ENCODE data around the gene PTN.

Gene PTN

DNA sequence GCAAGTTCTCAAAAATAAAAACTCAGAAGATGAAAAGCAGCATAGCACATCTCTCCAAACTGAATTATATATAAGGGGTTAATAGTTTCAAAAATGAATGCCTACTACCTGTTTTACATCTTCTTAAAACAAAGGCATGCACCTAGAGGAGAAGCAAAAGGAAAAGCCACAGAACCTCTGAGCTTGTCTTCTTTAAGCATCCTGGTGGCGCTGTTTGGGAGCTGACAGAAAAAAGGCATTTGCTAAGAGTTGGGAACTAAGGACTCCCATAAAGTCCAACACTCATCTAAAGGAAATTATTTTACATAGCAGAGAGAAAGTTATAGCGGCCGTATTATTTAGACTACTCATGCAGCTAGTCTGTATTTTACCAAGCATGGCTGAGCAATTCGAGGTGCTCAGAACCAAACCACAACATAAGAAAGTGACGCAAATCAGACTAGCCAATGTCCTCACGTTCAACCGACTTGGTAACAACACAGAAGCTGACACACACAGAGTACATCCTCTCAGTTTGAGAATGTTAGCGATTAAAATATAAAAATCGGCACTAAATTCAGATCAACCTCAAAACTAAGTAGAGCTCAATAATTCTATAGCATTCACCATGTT lies 38.8 kb downstream of the PTN start:
- POLR2A ChIA-PET = no interaction called here

DNA sequence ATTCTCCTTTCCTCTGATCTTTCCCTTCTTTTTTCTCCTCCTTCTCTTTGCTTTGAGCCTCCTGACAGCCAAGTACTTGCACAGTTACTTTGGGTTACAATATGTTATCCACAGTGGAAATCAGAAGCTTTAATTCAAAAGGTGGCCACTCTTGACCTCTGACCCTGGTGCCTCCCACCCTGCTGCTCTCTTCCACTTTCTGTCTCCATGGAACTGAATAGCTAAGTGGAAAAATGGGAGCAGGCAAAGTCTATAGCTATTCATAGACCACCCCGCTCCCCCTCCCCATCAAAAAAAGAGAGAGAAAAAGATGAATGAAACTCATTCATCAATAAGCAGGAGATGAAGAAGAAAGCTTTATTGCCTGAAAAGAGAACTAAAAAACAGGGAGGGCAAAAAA lies 39.4 kb downstream of the PTN start:
- POLR2A ChIA-PET = no interaction called here

More for the DNA sequence above, 38.8 kb downstream of the PTN start:
- Histone ChIP-seq H3K36me3 (ENCODE audit: control insufficient read depth in 4 of 4, insufficient read depth in 4 of 4, low read length in 3 of 4) (no peaks in the 10 kb centered on the region), H3K4me1 (ENCODE audit: control extremely low read depth in 1 of 4, control insufficient read depth in 4 of 4, insufficient read depth in 4 of 4, low read length in 3 of 4) (no peaks in the 10 kb centered on the region), H3K27ac (ENCODE audit: insufficient read depth in 1 of 2, low read depth in 1 of 2, low read length in 2 of 2, poor library complexity in 1 of 2, severe bottlenecking in 2 of 2) (no peak overlapping the region), H3K9me3 (ENCODE audit: control extremely low read depth in 1 of 5, control insufficient read depth in 4 of 5, insufficient read depth in 2 of 5, low read depth in 1 of 5, low read length in 4 of 5) (no peaks in the 10 kb centered on the region), H3K4me3 (ENCODE audit: control insufficient read depth in 1 of 7, extremely low read depth in 1 of 7, insufficient read depth in 4 of 7, low read depth in 2 of 7, low read length in 6 of 7) (no peak overlapping the region), H3K27me3 (replicated peaks in 2 of 5; ENCODE audit: control insufficient read depth in 4 of 5, insufficient read depth in 5 of 5, low read length in 4 of 5) (no peaks in the 10 kb centered on the region)
- no peak for DNase-seq
- CTCF ChIA-PET = no interaction called here
- WGBS (ENCODE audit: insufficient coverage) = 88% methylated on average over 6 of the region's 9 CpGs

DNA sequence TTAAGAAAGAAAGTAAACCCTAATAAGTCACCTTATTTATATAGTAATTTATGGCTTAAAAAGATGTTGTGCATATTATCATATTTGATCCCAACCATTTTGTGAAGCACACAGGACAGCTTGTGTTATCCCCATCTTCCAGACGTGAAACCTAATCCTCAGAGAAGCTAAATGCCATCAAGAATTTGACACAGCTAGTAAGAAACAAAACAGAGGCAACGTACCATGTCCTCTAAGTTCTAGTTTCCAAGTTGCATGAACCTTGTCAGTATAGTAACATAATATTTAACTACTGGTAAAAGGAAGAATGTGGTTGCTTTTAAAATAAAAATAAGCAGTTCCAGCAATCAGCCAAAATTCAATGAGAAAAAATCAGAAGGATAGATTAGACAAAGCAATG lies 41.5 kb downstream of the PTN start:
- Histone ChIP-seq H3K9me3 (ENCODE audit: control extremely low read depth in 1 of 5, control insufficient read depth in 4 of 5, insufficient read depth in 2 of 5, low read depth in 1 of 5, low read length in 4 of 5) (no peaks in the 10 kb centered on the region), H3K27me3 (replicated peaks in 2 of 5; ENCODE audit: control insufficient read depth in 4 of 5, insufficient read depth in 5 of 5, low read length in 4 of 5) (no peaks in the 10 kb centered on the region), H3K36me3 (ENCODE audit: control insufficient read depth in 4 of 4, insufficient read depth in 4 of 4, low read length in 3 of 4) (no peaks in the 10 kb centered on the region), H3K27ac (ENCODE audit: insufficient read depth in 1 of 2, low read depth in 1 of 2, low read length in 2 of 2, poor library complexity in 1 of 2, severe bottlenecking in 2 of 2) (no peak overlapping the region), H3K4me3 (ENCODE audit: control insufficient read depth in 1 of 7, extremely low read depth in 1 of 7, insufficient read depth in 4 of 7, low read depth in 2 of 7, low read length in 6 of 7) (no peak overlapping the region), H3K4me1 (ENCODE audit: control extremely low read depth in 1 of 4, control insufficient read depth in 4 of 4, insufficient read depth in 4 of 4, low read length in 3 of 4) (no peaks in the 10 kb centered on the region)
- 83% methylated on average over 1 of the region's 2 CpGs for WGBS (ENCODE audit: insufficient coverage)
- ChIA-PET POLR2A (no interaction called here), CTCF (no interaction called here)
- no peak for DNase-seq

More for the DNA sequence above, 39.4 kb downstream of the PTN start:
- no peaks in the 10 kb centered on the region for H3K4me1 ChIP-seq (ENCODE audit: control extremely low read depth in 1 of 4, control insufficient read depth in 4 of 4, insufficient read depth in 4 of 4, low read length in 3 of 4)
- H3K27me3 ChIP-seq (replicated peaks in 2 of 5; ENCODE audit: control insufficient read depth in 4 of 5, insufficient read depth in 5 of 5, low read length in 4 of 5) = no peaks in the 10 kb centered on the region
- no peak overlapping the region for H3K4me3 ChIP-seq (ENCODE audit: control insufficient read depth in 1 of 7, extremely low read depth in 1 of 7, insufficient read depth in 4 of 7, low read depth in 2 of 7, low read length in 6 of 7)
- no peak for DNase-seq
- CTCF ChIA-PET = no interaction called here
- H3K27ac ChIP-seq (ENCODE audit: insufficient read depth in 1 of 2, low read depth in 1 of 2, low read length in 2 of 2, poor library complexity in 1 of 2, severe bottlenecking in 2 of 2) = no peak overlapping the region
- H3K9me3 ChIP-seq (ENCODE audit: control extremely low read depth in 1 of 5, control insufficient read depth in 4 of 5, insufficient read depth in 2 of 5, low read depth in 1 of 5, low read length in 4 of 5) = no peaks in the 10 kb centered on the region
- no peaks in the 10 kb centered on the region for H3K36me3 ChIP-seq (ENCODE audit: control insufficient read depth in 4 of 4, insufficient read depth in 4 of 4, low read length in 3 of 4)
- WGBS (ENCODE audit: insufficient coverage) = no CpG with 5 or more reads among the region's 1 CpG

DNA sequence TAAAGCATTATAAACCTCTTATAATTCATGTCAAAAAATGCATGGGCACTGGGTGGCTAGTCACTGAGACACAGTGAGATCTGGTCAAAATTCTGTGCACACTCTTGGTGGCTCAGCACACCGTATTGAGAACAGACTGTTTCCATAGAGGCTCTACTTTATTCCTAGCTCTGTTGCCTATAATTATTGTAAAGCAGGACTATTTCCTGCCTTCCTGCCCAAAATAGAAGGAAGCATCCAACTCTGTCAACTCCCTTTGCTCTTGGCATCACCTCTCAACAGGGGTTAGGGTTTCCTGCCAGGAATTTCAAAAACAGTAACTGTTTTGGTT lies 45.1 kb downstream of the PTN start:
- no peaks in the 10 kb centered on the region for H3K27me3 ChIP-seq (replicated peaks in 2 of 5; ENCODE audit: control insufficient read depth in 4 of 5, insufficient read depth in 5 of 5, low read length in 4 of 5)
- ChIA-PET CTCF (no interaction called here), POLR2A (no interaction called here)
- no peaks in the 10 kb centered on the region for H3K9me3 ChIP-seq (ENCODE audit: control extremely low read depth in 1 of 5, control insufficient read depth in 4 of 5, insufficient read depth in 2 of 5, low read depth in 1 of 5, low read length in 4 of 5)
- H3K27ac ChIP-seq (ENCODE audit: insufficient read depth in 1 of 2, low read depth in 1 of 2, low read length in 2 of 2, poor library complexity in 1 of 2, severe bottlenecking in 2 of 2) = no peak overlapping the region
- H3K4me3 ChIP-seq (ENCODE audit: control insufficient read depth in 1 of 7, extremely low read depth in 1 of 7, insufficient read depth in 4 of 7, low read depth in 2 of 7, low read length in 6 of 7) = no peak overlapping the region
- 100% methylated on average over 1 of the region's 1 CpG for WGBS (ENCODE audit: insufficient coverage)
- no peaks in the 10 kb centered on the region for H3K36me3 ChIP-seq (ENCODE audit: control insufficient read depth in 4 of 4, insufficient read depth in 4 of 4, low read length in 3 of 4)
- H3K4me1 ChIP-seq (ENCODE audit: control extremely low read depth in 1 of 4, control insufficient read depth in 4 of 4, insufficient read depth in 4 of 4, low read length in 3 of 4) = no peaks in the 10 kb centered on the region
- DNase-seq = no peak

- Histone ChIP-seq H3K27me3 (replicated peaks in 2 of 5; ENCODE audit: control insufficient read depth in 4 of 5, insufficient read depth in 5 of 5, low read length in 4 of 5) (no peaks in the 10 kb centered on the region), H3K36me3 (ENCODE audit: control insufficient read depth in 4 of 4, insufficient read depth in 4 of 4, low read length in 3 of 4) (no peaks in the 10 kb centered on the region), H3K4me1 (ENCODE audit: control extremely low read depth in 1 of 4, control insufficient read depth in 4 of 4, insufficient read depth in 4 of 4, low read length in 3 of 4) (no peaks in the 10 kb centered on the region), H3K9me3 (ENCODE audit: control extremely low read depth in 1 of 5, control insufficient read depth in 4 of 5, insufficient read depth in 2 of 5, low read depth in 1 of 5, low read length in 4 of 5) (no peaks in the 10 kb centered on the region), H3K27ac (ENCODE audit: insufficient read depth in 1 of 2, low read depth in 1 of 2, low read length in 2 of 2, poor library complexity in 1 of 2, severe bottlenecking in 2 of 2) (no peak overlapping the region), H3K4me3 (ENCODE audit: control insufficient read depth in 1 of 7, extremely low read depth in 1 of 7, insufficient read depth in 4 of 7, low read depth in 2 of 7, low read length in 6 of 7) (no peak overlapping the region)
- CTCF ChIA-PET = no interaction called here
- POLR2A ChIA-PET = no interaction called here
- DNase-seq = no peak
- WGBS (ENCODE audit: insufficient coverage) = 100% methylated on average over 4 of the region's 9 CpGs
These were observed 45.7 kb downstream of the PTN start for GRCh38 chr7:137297551-137298463.

DNA sequence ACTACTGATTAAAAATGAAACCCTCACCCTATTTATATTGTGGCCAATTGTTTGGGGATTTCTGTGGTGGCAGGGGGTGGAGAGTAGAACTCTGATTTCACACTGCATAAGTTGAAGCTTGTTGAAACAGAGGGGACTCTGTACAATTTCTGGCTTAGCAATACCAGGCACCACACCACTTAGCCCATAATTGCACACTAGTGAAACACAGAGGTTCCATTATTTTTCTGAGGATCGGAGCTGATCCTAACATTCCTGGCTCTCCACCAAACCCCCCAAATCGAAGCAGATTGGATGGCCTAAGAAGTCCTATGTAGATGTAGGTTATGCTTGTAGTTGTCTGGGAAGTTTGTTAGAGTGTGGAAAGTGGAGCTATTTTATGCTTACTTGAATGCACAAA lies 47.0 kb downstream of the PTN start:
- Histone ChIP-seq H3K27ac (ENCODE audit: insufficient read depth in 1 of 2, low read depth in 1 of 2, low read length in 2 of 2, poor library complexity in 1 of 2, severe bottlenecking in 2 of 2) (no peak overlapping the region), H3K36me3 (ENCODE audit: control insufficient read depth in 4 of 4, insufficient read depth in 4 of 4, low read length in 3 of 4) (no peaks in the 10 kb centered on the region), H3K9me3 (ENCODE audit: control extremely low read depth in 1 of 5, control insufficient read depth in 4 of 5, insufficient read depth in 2 of 5, low read depth in 1 of 5, low read length in 4 of 5) (no peaks in the 10 kb centered on the region), H3K4me1 (ENCODE audit: control extremely low read depth in 1 of 4, control insufficient read depth in 4 of 4, insufficient read depth in 4 of 4, low read length in 3 of 4) (no peaks in the 10 kb centered on the region), H3K4me3 (ENCODE audit: control insufficient read depth in 1 of 7, extremely low read depth in 1 of 7, insufficient read depth in 4 of 7, low read depth in 2 of 7, low read length in 6 of 7) (no peak overlapping the region), H3K27me3 (replicated peaks in 2 of 5; ENCODE audit: control insufficient read depth in 4 of 5, insufficient read depth in 5 of 5, low read length in 4 of 5) (no peaks in the 10 kb centered on the region)
- WGBS (ENCODE audit: insufficient coverage) = no CpG with 5 or more reads among the region's 2 CpGs
- ChIA-PET CTCF (no interaction called here), POLR2A (no interaction called here)
- DNase-seq = no peak

DNA sequence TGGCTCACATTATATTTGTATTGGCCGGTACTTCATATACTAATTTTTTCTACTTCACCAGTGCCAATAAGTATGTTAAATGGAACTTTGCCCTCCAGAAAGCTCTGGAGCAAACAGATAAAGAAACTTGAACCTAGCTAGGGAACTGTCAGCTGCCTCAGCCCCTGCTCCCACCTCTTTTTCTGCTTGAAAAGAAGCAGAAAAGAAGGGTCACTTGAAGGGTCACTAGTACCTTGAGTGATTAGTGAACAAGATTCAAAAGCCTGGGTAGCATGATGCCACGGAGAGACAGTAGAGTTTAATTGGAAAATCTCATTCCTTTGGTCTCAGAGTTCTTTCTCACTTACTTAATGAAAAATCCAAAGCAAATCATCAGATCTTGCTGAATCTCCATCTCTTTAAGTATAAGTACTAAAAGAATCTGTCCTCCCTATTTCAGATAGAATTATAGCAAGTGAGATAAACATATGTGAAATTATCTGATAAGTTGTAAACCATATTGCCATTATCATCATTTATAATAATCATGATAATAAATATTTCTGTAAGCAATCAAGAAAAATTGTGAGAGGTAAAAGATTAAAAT lies 47.7 kb downstream of the PTN start:
- Histone ChIP-seq H3K4me1 (ENCODE audit: control extremely low read depth in 1 of 4, control insufficient read depth in 4 of 4, insufficient read depth in 4 of 4, low read length in 3 of 4) (no peaks in the 10 kb centered on the region), H3K27ac (ENCODE audit: insufficient read depth in 1 of 2, low read depth in 1 of 2, low read length in 2 of 2, poor library complexity in 1 of 2, severe bottlenecking in 2 of 2) (no peak overlapping the region), H3K36me3 (ENCODE audit: control insufficient read depth in 4 of 4, insufficient read depth in 4 of 4, low read length in 3 of 4) (no peaks in the 10 kb centered on the region), H3K9me3 (ENCODE audit: control extremely low read depth in 1 of 5, control insufficient read depth in 4 of 5, insufficient read depth in 2 of 5, low read depth in 1 of 5, low read length in 4 of 5) (no peaks in the 10 kb centered on the region), H3K27me3 (replicated peaks in 2 of 5; ENCODE audit: control insufficient read depth in 4 of 5, insufficient read depth in 5 of 5, low read length in 4 of 5) (no peaks in the 10 kb centered on the region), H3K4me3 (ENCODE audit: control insufficient read depth in 1 of 7, extremely low read depth in 1 of 7, insufficient read depth in 4 of 7, low read depth in 2 of 7, low read length in 6 of 7) (no peak overlapping the region)
- WGBS (ENCODE audit: insufficient coverage) = no CpG with 5 or more reads among the region's 2 CpGs
- POLR2A ChIA-PET = no interaction called here
- no peak for DNase-seq
- CTCF ChIA-PET = no interaction called here
